IMR-90 (cell line): Measurements from ENCODE around the gene ZNF416. TPM values are rescaled to one million over a fixed set of nuclear protein-coding genes. Genes with fewer than 3 reads are reported as not detected.

ENCODE experiments used
- ATAC-seq: fragments of 200-7000 bp; cut with Tn5 transposase; 2 replicates; pipeline ENCODE4 v1.9.1; 2020; ENCODE audit warnings: low read depth, mild to moderate bottlenecking, moderate library complexity
- BruUV-seq: library from RNA; stranded (reverse); fragments of 400-500 nt; replicated peaks from 2 replicates; lab custom pipeline; 2021; lab: Mats Ljungman, UMichigan
- CTCF ChIA-PET: fragments of 300-600 bp; formaldehyde crosslinking; extraction: SDS; loops from one replicate; lab custom pipeline; 2021; ENCODE audit warnings: antibody characterized with exemption; lab: Yijun Ruan, JAX
- POLR2A ChIA-PET: fragments of 300-600 bp; sonication (Branson Sonifier 250); formaldehyde crosslinking; loops from one replicate; lab custom pipeline; 2022; ENCODE audit warnings: antibody characterized with exemption; ENCODE audit not compliant: unreplicated experiment; lab: Charles Lee
- DNase-seq: peaks from one replicate; pipeline ENCODE4 v3.0.0; 2013
- H2AFZ ChIP-seq: replicated peaks from 2 replicates; pipeline ENCODE3; 2013; ENCODE audit warnings: low read length, mild to moderate bottlenecking; ENCODE audit not compliant: poor library complexity
- H2AK5ac ChIP-seq: 2 replicates; pipeline ENCODE4 v1.6.1; 2013; ENCODE audit warnings: low read depth, low read length, inconsistent platforms
- H2AK9ac ChIP-seq: replicated peaks from 2 replicates; pipeline ENCODE3; 2013; ENCODE audit warnings: mild to moderate bottlenecking, low read depth, low read length, moderate library complexity; ENCODE audit not compliant: poor library complexity
- H2BK120ac ChIP-seq: 2 replicates; pipeline ENCODE4 v1.6.1; 2013; ENCODE audit warnings: low read depth, low read length, inconsistent platforms
- H2BK15ac ChIP-seq: 3 replicates; pipeline ENCODE4 v1.6.1; 2013; ENCODE audit warnings: low read depth, low read length, inconsistent platforms
- H2BK20ac ChIP-seq: 2 replicates; pipeline ENCODE4 v1.6.1; 2013; ENCODE audit warnings: low read depth, mild to moderate bottlenecking, inconsistent platforms, low read length, moderate library complexity
- H2BK5ac ChIP-seq: 2 replicates; pipeline ENCODE4 v1.6.1; 2013; ENCODE audit warnings: mild to moderate bottlenecking, low read depth, low read length, inconsistent platforms; ENCODE audit not compliant: poor library complexity, severe bottlenecking
- H3K14ac ChIP-seq: replicated peaks from 2 replicates; pipeline ENCODE4 v1.6.1; 2013; ENCODE audit warnings: low read depth, low read length, inconsistent platforms
- H3K18ac ChIP-seq: 2 replicates; pipeline ENCODE4 v1.6.1; 2013; ENCODE audit warnings: low read depth, low read length, control low read depth
- H3K23ac ChIP-seq: 2 replicates; pipeline ENCODE4 v1.6.1; 2013; ENCODE audit warnings: low read depth, low read length, inconsistent platforms
- H3K27ac ChIP-seq: 2 replicates; pipeline ENCODE4 v1.5.1; 2013; ENCODE audit warnings: mild to moderate bottlenecking, control low read depth, low read length; ENCODE audit not compliant: insufficient read depth
- H3K27me3 ChIP-seq: 2 replicates; pipeline ENCODE4 v1.6.1; 2013; ENCODE audit warnings: low read length; ENCODE audit not compliant: control insufficient read depth, insufficient read depth
- H3K36me3 ChIP-seq: 2 replicates; pipeline ENCODE4 v1.6.1; 2013; ENCODE audit warnings: low read length, mixed read lengths; ENCODE audit not compliant: control insufficient read depth, insufficient read depth
- H3K4ac ChIP-seq: 2 replicates; pipeline ENCODE4 v1.6.1; 2013; ENCODE audit warnings: low read depth, low read length, inconsistent platforms
- H3K4me1 ChIP-seq: 2 replicates; pipeline ENCODE4 v1.6.1; 2013; ENCODE audit warnings: low read length, mixed read lengths; ENCODE audit not compliant: control insufficient read depth, insufficient read depth
- H3K4me2 ChIP-seq: 2 replicates; pipeline ENCODE4 v1.6.1; 2013; ENCODE audit warnings: low read depth, mild to moderate bottlenecking, control low read depth, low read length, moderate library complexity
- H3K4me3 ChIP-seq: 2 replicates; pipeline ENCODE4 v1.5.1; 2013; ENCODE audit warnings: low read depth, mild to moderate bottlenecking, control low read depth, low read length, moderate library complexity; ENCODE audit not compliant: insufficient read depth
- H3K56ac ChIP-seq: 2 replicates; pipeline ENCODE4 v1.6.1; 2013; ENCODE audit warnings: low read length, inconsistent platforms; ENCODE audit not compliant: insufficient read depth; ENCODE audit errors: extremely low read depth
- H3K79me1 ChIP-seq, 2 experiments: 2 replicates each; pipeline ENCODE4 v1.6.1; 2013; ENCODE audit warnings: low read length in 2 of 2, inconsistent platforms in 1 of 2, low read depth in 1 of 2
- H3K9ac ChIP-seq: 2 replicates; pipeline ENCODE4 v1.6.1; 2013; ENCODE audit warnings: low read depth, low read length, control low read depth
- H3K9me1 ChIP-seq: 2 replicates; pipeline ENCODE4 v1.6.1; 2013; ENCODE audit warnings: low read length, inconsistent platforms; ENCODE audit not compliant: insufficient read depth
- H3K9me3 ChIP-seq: 2 replicates; pipeline ENCODE4 v1.6.1; 2013; ENCODE audit warnings: low read length; ENCODE audit not compliant: control insufficient read depth, insufficient read depth
- H4K20me1 ChIP-seq: 2 replicates; pipeline ENCODE4 v1.6.1; 2013; ENCODE audit warnings: low read length, inconsistent platforms; ENCODE audit not compliant: insufficient read depth
- H4K5ac ChIP-seq: 2 replicates; pipeline ENCODE4 v1.6.1; 2013; ENCODE audit warnings: mild to moderate bottlenecking, low read depth, low read length, control low read depth
- H4K8ac ChIP-seq, 2 experiments: 2 replicates each; pipeline ENCODE4 v1.6.1; 2013; ENCODE audit warnings: low read depth in 2 of 2, low read length in 2 of 2, control low read depth in 1 of 2, inconsistent platforms in 1 of 2
- H4K91ac ChIP-seq: 2 replicates; pipeline ENCODE4 v1.6.1; 2013; ENCODE audit warnings: low read depth, low read length, inconsistent platforms; ENCODE audit not compliant: insufficient read depth
- MAZ ChIP-seq: IDR thresholded peaks from 2 replicates; pipeline ENCODE4 v1.6.1; 2012; ENCODE audit warnings: low read depth, mild to moderate bottlenecking, low read length, improper control_type of control experiment, moderate library complexity, borderline replicate concordance
- NFE2L2 ChIP-seq: fragments of 150-350 bp; IDR thresholded peaks from 2 replicates; pipeline ENCODE4 v1.6.1; 2016; ENCODE audit warnings: low read depth, mild to moderate bottlenecking, low read length
- SMC3 ChIP-seq: fragments of 150-350 bp; IDR thresholded peaks from 2 replicates; pipeline ENCODE4 v1.6.1; 2016; ENCODE audit warnings: low read depth, mild to moderate bottlenecking, antibody characterized with exemption, low read length, moderate library complexity
- WGBS, 2 experiments: methylation state at CpG; one replicate each; pipeline versions ENCODE4 v1.1.5 to v1.1.7; 2013; ENCODE audit warnings: missing lambda C conversion rate in 2 of 2; ENCODE audit not compliant: insufficient read length in 1 of 2; ENCODE audit errors: extremely low coverage in 2 of 2; 5-methylcytosine and 5-hydroxymethylcytosine counted together
- dilution Hi-C: fragments of 300-500 bp; cut with HindIII; formaldehyde crosslinking; loops from one replicate; pipeline ENCODE4 v1.14.3; 2018; ENCODE audit warnings: low sequenced_read_pairs; ENCODE audit not compliant: unreplicated experiment
- in situ Hi-C: fragments of 300-500 bp; cut with MboI; formaldehyde crosslinking; loops from 3 replicates; pipeline ENCODE4 v1.14.3; 2019; ENCODE audit warnings: low sequenced_read_pairs, inconsistent platforms, mixed read lengths
- intact Hi-C: fragments of 100-400 bp; cut with micrococcal nuclease; formaldehyde crosslinking; loops from 2 replicates; pipeline ENCODE4 v1.10.0; 2022
- polyA plus RNA-seq, 3 experiments: library from polyadenylated mRNA; depleted of rRNA; stranded (reverse); fragments of >200 nt; gene quantifications; 2 replicates each; pipeline ENCODE4 v1.2.3, GENCODE V29; 2012; ENCODE audit warnings: low replicate concordance in 1 of 3
- total RNA-seq: library from RNA; depleted of rRNA; stranded (reverse); fragments of >200 nt; gene quantifications from 2 replicates; pipeline ENCODE4 v1.2.3, GENCODE V29; 2012

The ZNF416 gene
- total and polyA plus RNA-seq, 2 of the 4 experiments (the other 2 are of a cell fraction): 2.6 to 8.1 TPM

DNA sequence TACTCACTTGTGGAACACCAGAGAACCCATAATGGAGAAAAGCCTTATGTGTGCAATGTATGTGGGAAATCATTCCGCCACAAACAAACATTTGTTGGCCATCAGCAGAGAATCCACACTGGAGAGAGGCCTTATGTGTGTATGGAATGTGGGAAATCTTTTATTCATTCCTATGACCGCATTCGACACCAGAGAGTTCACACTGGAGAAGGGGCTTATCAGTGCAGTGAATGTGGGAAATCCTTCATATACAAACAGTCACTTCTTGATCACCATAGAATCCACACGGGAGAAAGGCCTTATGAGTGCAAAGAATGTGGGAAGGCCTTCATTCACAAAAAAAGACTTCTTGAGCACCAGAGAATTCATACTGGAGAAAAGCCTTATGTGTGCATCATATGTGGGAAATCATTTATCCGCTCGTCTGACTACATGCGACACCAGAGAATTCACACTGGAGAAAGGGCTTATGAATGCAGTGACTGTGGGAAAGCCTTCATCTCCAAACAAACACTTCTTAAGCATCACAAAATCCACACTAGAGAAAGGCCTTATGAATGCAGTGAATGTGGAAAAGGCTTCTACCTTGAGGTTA lies 40.7 kb downstream of the ZNF416 start:
- in situ Hi-C loops (no loop called here), dilution Hi-C loops (no loop called here), intact Hi-C loops (no loop called here)
- ATAC-seq: no peak
- H4K20me1 ChIP-seq: no peaks in the 10 kb centered on the region
- H2AFZ ChIP-seq: no peak overlapping the region
- peaks cover 7 to 21% of the 10 kb centered on the region in 2 experiments for H3K79me1 ChIP-seq
- H3K9me1 ChIP-seq: no peaks in the 10 kb centered on the region
- no peak overlapping the region for H3K4me2 ChIP-seq
- no peak for DNase-seq
- H3K9me3 ChIP-seq: peaks cover 84% of the 10 kb centered on the region
- H3K9ac ChIP-seq: no peak overlapping the region
- TF ChIP-seq MAZ: no peak
- TF ChIP-seq SMC3: no peak
- TF ChIP-seq NFE2L2: no peak
- no peak overlapping the region for H2AK9ac ChIP-seq
- H3K27me3 ChIP-seq: no peaks in the 10 kb centered on the region
- no peak overlapping the region for H4K8ac ChIP-seq
- no CpG with 5 or more reads among the region's 7 CpGs for WGBS, 2 experiments
- POLR2A ChIA-PET: no interaction called here
- CTCF ChIA-PET: no interaction called here
- no peak overlapping the region for H3K23ac ChIP-seq
- H3K27ac ChIP-seq: no peak overlapping the region
- no peak overlapping the region for H2BK120ac ChIP-seq
- no peak overlapping the region for H2BK20ac ChIP-seq
- no peak overlapping the region for H3K4me3 ChIP-seq
- no TSS peak for BruUV-seq
- H3K4me1 ChIP-seq: no peaks in the 10 kb centered on the region
- peaks cover 71% of the 10 kb centered on the region for H3K36me3 ChIP-seq
- no peak overlapping the region for H4K91ac ChIP-seq
- no peak overlapping the region for H2AK5ac ChIP-seq
- no peak overlapping the region for H3K56ac ChIP-seq
- H3K4ac ChIP-seq: no peak overlapping the region
- H3K14ac ChIP-seq: no peak overlapping the region
- H2BK15ac ChIP-seq: no peak overlapping the region
- H3K18ac ChIP-seq: no peak overlapping the region
- no peak overlapping the region for H4K5ac ChIP-seq
- H2BK5ac ChIP-seq: no peak overlapping the region
